Measurements from ENCODE around the gene ENO3.

DNA sequence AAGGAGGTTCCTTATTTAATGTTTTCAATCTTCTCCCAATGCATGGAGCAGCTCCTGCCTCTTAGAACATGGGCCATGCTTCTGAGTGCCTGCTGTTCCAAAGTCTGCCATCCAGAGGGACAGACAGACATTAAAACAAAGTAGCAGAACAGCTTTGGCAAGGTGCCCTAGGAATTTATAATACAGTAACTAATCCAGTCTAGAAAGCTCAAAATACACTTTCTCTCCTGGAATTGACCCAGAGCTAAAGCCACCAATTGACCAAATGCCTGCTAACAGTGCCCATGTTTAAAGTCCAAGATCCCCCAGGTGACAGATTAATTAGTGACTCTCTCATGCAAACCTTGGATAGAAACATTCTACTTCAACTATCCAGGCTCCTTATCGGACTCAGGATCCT is 36.9 kb upstream of the ENO3 start:
- no peak for TF ChIP-seq POLR2A (IDR thresholded peaks at IDR 0.05)
- TF ChIP-seq, protein P1, sequence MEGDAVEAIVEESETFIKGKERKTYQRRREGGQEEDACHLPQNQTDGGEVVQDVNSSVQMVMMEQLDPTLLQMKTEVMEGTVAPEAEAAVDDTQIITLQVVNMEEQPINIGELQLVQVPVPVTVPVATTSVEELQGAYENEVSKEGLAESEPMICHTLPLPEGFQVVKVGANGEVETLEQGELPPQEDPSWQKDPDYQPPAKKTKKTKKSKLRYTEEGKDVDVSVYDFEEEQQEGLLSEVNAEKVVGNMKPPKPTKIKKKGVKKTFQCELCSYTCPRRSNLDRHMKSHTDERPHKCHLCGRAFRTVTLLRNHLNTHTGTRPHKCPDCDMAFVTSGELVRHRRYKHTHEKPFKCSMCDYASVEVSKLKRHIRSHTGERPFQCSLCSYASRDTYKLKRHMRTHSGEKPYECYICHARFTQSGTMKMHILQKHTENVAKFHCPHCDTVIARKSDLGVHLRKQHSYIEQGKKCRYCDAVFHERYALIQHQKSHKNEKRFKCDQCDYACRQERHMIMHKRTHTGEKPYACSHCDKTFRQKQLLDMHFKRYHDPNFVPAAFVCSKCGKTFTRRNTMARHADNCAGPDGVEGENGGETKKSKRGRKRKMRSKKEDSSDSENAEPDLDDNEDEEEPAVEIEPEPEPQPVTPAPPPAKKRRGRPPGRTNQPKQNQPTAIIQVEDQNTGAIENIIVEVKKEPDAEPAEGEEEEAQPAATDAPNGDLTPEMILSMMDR (IDR thresholded peaks at IDR 0.05) = peak in 1 of 6 experiments; percentile 10

Measured in esophagus squamous epithelium (tissue), 4 donors.